B cell (primary cell): ENCODE data around the gene SLC23A2. TPM values are rescaled to one million over a fixed set of nuclear protein-coding genes. Genes with fewer than 3 reads are reported as not detected.

Experiments used
- polyA plus RNA-seq: library from polyadenylated mRNA; depleted of rRNA; stranded (reverse); fragments of >200 nt; gene quantifications from 2 replicates; pipeline ENCODE4 v1.2.3, GENCODE V29; 2012
- small RNA-seq: library from RNA; depleted of rRNA; stranded (forward); fragments of <200 nt; gene quantifications from one replicate; pipeline ENCODE3, GENCODE V24; 2012; ENCODE audit warnings: low replicate concordance, low read depth; ENCODE audit not compliant: insufficient read length
- total RNA-seq, 2 donors: library from RNA; stranded (reverse); fragments of 120-200 nt in 1 of 2; gene quantifications; 1 replicate in 1 of 2; 2 replicates in 1 of 2; pipeline versions ENCODE4 v1.2.3 to v1.2.4, GENCODE V29; 2013 to 2022

SLC23A2 gene
- total and polyA plus RNA-seq, 2 donors (not counting 1 experiment from before 2014, with no cell fraction given) = 23.6 to 70.7 TPM

Small RNA genes lying within 50 kb of the gene (small RNA-seq; reads per million reads assigned to genes)
- not detected for gene AL121890.1
- not detected for gene RF00322

Other genes starting within 250 kb of the SLC23A2 start
- gene RASSF2, start 177.9 kb downstream of the SLC23A2 start, total RNA-seq = 143 and 148 TPM in 2 replicates
- 40.6 and 45.8 TPM in 2 replicates for gene RASSF2, start 177.9 kb downstream of the SLC23A2 start, polyA plus RNA-seq
- gene TMEM230, start 111.6 kb upstream of the SLC23A2 start, total RNA-seq = 57.4 and 62.2 TPM in 2 replicates
- 42.7 and 55.6 TPM in 2 replicates for gene TMEM230, start 111.6 kb upstream of the SLC23A2 start, polyA plus RNA-seq
- gene PCNA, start 118.4 kb upstream of the SLC23A2 start, total RNA-seq = 31.7 and 35.5 TPM in 2 replicates
- gene PCNA, start 118.4 kb upstream of the SLC23A2 start, polyA plus RNA-seq = 53.5 and 73.4 TPM in 2 replicates
- 48.6 and 49.4 TPM in 2 replicates for gene CDS2, start 125.5 kb upstream of the SLC23A2 start, total RNA-seq
- gene CDS2, start 125.5 kb upstream of the SLC23A2 start, polyA plus RNA-seq = 17.3 and 20.8 TPM in 2 replicates